ENCODE measurements around the gene ARHGAP12. TPM values are rescaled to one million over a fixed set of nuclear protein-coding genes. Genes with fewer than 3 reads are reported as not detected.

The ARHGAP12 gene
- total RNA-seq, 1 donor from 2014 or later: 30.4 TPM

GRCh38 chr10:31757386-31757791 lies 171.2 kb downstream of the ARHGAP12 start:
- Mint-ChIP-seq H3K4me1 (ENCODE audit: unreplicated experiment) (peaks cover 31% of the 10 kb centered on the region), H3K27me3 (peaks cover 3% of the 10 kb centered on the region)

DNA sequence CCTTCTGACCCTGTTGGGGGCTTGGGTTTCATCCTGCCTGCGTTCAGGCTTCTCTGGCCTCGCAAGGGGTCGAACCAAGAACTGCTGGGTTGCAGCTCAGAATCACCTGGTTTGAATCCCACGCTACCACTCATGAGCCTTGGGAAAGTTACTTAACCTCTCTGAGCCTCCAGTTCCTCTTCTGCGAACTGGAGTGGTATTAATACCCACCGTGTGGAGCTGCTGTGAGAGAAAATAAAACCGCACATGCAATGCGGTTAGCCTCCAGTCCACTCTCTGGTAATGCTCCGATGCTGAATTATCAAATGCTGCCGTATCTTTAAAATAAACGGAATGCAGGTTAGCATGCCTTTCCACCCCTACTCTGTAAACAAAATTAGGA lies 171.9 kb downstream of the ARHGAP12 start:
- H3K36me3 Mint-ChIP-seq: no peaks in the 10 kb centered on the region
- H3K9me3 Mint-ChIP-seq: no peaks in the 10 kb centered on the region
- H3K27ac Mint-ChIP-seq: no peak overlapping the region
- no peak overlapping the region for H3K4me3 Mint-ChIP-seq
- peaks cover 31% of the 10 kb centered on the region for H3K4me1 Mint-ChIP-seq (ENCODE audit: unreplicated experiment)
- no peak for DNase-seq (ENCODE audit: extremely low spot score, unreplicated experiment)
- TF ChIP-seq CTCF (conservative IDR thresholded peaks at IDR 0.05): no peak
- peaks cover 3% of the 10 kb centered on the region for H3K27me3 Mint-ChIP-seq

More at GRCh38 chr10:31757386-31757791, 171.2 kb downstream of the ARHGAP12 start:
- Mint-ChIP-seq H3K4me3 (peak overlapping the region; percentile 77), H3K27ac (no peak overlapping the region), H3K9me3 (no peaks in the 10 kb centered on the region), H3K36me3 (no peaks in the 10 kb centered on the region)
- no peak for DNase-seq (ENCODE audit: extremely low spot score, unreplicated experiment)
- TF ChIP-seq CTCF (conservative IDR thresholded peaks at IDR 0.05): no peak

DNA sequence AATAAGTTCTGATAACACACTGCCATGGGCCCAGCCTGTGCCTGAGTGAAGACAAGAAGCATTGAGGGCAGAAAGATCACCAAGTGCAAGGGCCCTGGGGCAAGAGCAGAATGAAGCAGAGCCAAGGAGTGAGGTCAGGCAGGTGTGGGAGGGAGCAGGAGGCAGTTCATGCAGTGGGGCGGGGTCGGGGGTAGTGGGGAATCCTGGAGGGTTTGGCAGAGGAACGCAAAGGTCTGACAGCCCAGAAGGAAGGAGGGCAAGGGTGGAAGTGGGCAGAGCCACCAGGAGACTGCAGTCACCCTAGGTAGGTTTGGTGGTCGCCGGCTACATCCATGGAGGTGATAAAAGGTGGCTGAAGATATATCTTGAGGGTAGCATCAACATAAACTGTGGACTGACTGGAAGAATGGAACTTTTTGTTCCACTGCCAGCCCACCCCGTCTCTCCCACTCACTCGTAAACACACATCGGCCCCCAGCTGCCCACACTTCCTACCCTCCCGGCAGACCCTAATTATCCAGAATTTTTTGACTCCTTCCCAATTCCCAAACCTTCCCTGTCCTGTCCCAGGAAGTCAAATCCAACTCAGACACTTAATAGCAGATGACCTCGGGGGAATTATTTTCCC lies 172.4 kb downstream of the ARHGAP12 start:
- DNase-seq (ENCODE audit: extremely low spot score, unreplicated experiment): no peak
- Mint-ChIP-seq H3K27ac (no peak overlapping the region), H3K4me1 (ENCODE audit: unreplicated experiment) (peaks cover 31% of the 10 kb centered on the region), H3K36me3 (no peaks in the 10 kb centered on the region), H3K4me3 (no peak overlapping the region), H3K27me3 (peaks cover 3% of the 10 kb centered on the region), H3K9me3 (no peaks in the 10 kb centered on the region)
- no peak for TF ChIP-seq CTCF (conservative IDR thresholded peaks at IDR 0.05)

Other genes with a start within 250 kb of the ARHGAP12 start
- 88.3 and 95.7 TPM in 2 replicates for gene KIF5B, start 127.6 kb upstream of the ARHGAP12 start, total RNA-seq (ENCODE audit: low replicate concordance)